Colon (tissue), 2 donors: ENCODE measurements around the gene SULT1B1.

Experiments
- FAIRE-seq: peaks from 2 replicates; lab custom pipeline; 2012; peaks lifted over from hg19 to GRCh38; lab: Jason Lieb, UNC
- donor health status: control.
- donor health status: control.

Gene SULT1B1

GRCh38 chr4:69749771-69750170 lies 10.6 kb downstream of the SULT1B1 start:
- no peak for FAIRE-seq

- no peak for FAIRE-seq
Measured at GRCh38 chr4:69748173-69748572, 12.2 kb downstream of the SULT1B1 start.

- FAIRE-seq = no peak
Measured at GRCh38 chr4:69744157-69744478, 16.3 kb downstream of the SULT1B1 start.

GRCh38 chr4:69743476-69744156 lies 16.8 kb downstream of the SULT1B1 start:
- no peak for FAIRE-seq

GRCh38 chr4:69742596-69742995 lies 17.8 kb downstream of the SULT1B1 start:
- no peak for FAIRE-seq

GRCh38 chr4:69738872-69739271 lies 21.5 kb downstream of the SULT1B1 start:
- FAIRE-seq = no peak

- no peak for FAIRE-seq
Measured at GRCh38 chr4:69735119-69735518, 25.3 kb downstream of the SULT1B1 start.

- no peak for FAIRE-seq
Measured at GRCh38 chr4:69731847-69732246, 28.6 kb downstream of the SULT1B1 start.

- no peak for FAIRE-seq
Measured at GRCh38 chr4:69731241-69731640, 29.2 kb downstream of the SULT1B1 start.

GRCh38 chr4:69730002-69730401 lies 30.4 kb downstream of the SULT1B1 start:
- no peak for FAIRE-seq

GRCh38 chr4:69727926-69728325 lies 32.5 kb downstream of the SULT1B1 start:
- FAIRE-seq = no peak

- peak; percentile 55 for FAIRE-seq
Measured at GRCh38 chr4:69727426-69727825, 33.0 kb downstream of the SULT1B1 start.

GRCh38 chr4:69726971-69727370 lies 33.4 kb downstream of the SULT1B1 start:
- FAIRE-seq = no peak

GRCh38 chr4:69718396-69719271 lies 41.8 kb downstream of the SULT1B1 start:
- FAIRE-seq = no peak

- no peak for FAIRE-seq
Measured at GRCh38 chr4:69717778-69718177, 42.6 kb downstream of the SULT1B1 start.

- FAIRE-seq = no peak
Measured at GRCh38 chr4:69716654-69717053, 43.8 kb downstream of the SULT1B1 start.

GRCh38 chr4:69714086-69714485 lies 46.3 kb downstream of the SULT1B1 start:
- no peak for FAIRE-seq

- no peak for FAIRE-seq
Measured at GRCh38 chr4:69713593-69713992, 46.8 kb downstream of the SULT1B1 start.

- FAIRE-seq = no peak
Measured at GRCh38 chr4:69710580-69710979, 49.8 kb downstream of the SULT1B1 start.

GRCh38 chr4:69708211-69708610 lies 52.2 kb downstream of the SULT1B1 start:
- no peak for FAIRE-seq

GRCh38 chr4:69707807-69708206 lies 52.6 kb downstream of the SULT1B1 start:
- FAIRE-seq = no peak

GRCh38 chr4:69702201-69702600 lies 58.2 kb downstream of the SULT1B1 start:
- no peak for FAIRE-seq

- FAIRE-seq = peak; percentile 24
Measured at GRCh38 chr4:69701696-69702095, 58.7 kb downstream of the SULT1B1 start.
